ENCODE results near the gene PEX3. TPM values are rescaled to one million over a fixed set of nuclear protein-coding genes. Genes with fewer than 3 reads are reported as not detected.
A peak's percentile ranks its signal among the peaks of the same experiment; 100 is the strongest.

Gene PEX3
- total RNA-seq, 1 experiment from 2014 or later: 20.9 TPM

- no peaks in the 10 kb centered on the region for H3K36me3 ChIP-seq (ENCODE audit: low read depth)
- POLR2A ChIA-PET (ENCODE audit: unreplicated experiment): no interaction called here
- peaks cover 39% of the 10 kb centered on the region for H3K4me1 ChIP-seq (replicated peaks; ENCODE audit: insufficient read depth)
- no peaks in the 10 kb centered on the region for H3K79me2 ChIP-seq (ENCODE audit: low read depth)
- peaks cover 7% of the 10 kb centered on the region; the same call in 1 of the 2 replicates for H3K9me3 ChIP-seq (ENCODE audit: insufficient read depth, low read depth)
- H3K27me3 ChIP-seq (ENCODE audit: insufficient read depth, low read depth): no peaks in the 10 kb centered on the region
- H3F3A ChIP-seq (ENCODE audit: insufficient read depth, low read depth): peaks cover 26% of the 10 kb centered on the region
- H3K9me2 ChIP-seq (ENCODE audit: insufficient read depth): no peaks in the 10 kb centered on the region
- H3K27ac ChIP-seq: peak overlapping the region; percentile 71
- TF ChIP-seq EZH2 (IDR thresholded peaks at IDR 0.05; ENCODE audit: low read depth) (no peak), CTCF (conservative IDR thresholded peaks at IDR 0.05) (no peak)
- peak in 1 of 2 experiments; percentile 87 for DNase-seq
- CTCF ChIA-PET: no interaction called here
- H3K4me3 ChIP-seq: no peak overlapping the region
- no peak overlapping the region for H2AFZ ChIP-seq
- intact Hi-C loops (cut with micrococcal nuclease; ENCODE audit: unreplicated experiment): no loop called here
- no peaks in the 10 kb centered on the region for H4K20me1 ChIP-seq (ENCODE audit: insufficient read depth)
- no TSS peak for BruUV-seq (replicated peaks)
- H3K4me2 ChIP-seq: peak overlapping the region; percentile 53
These were observed 39.7 kb upstream of the PEX3 start for GRCh38 chr6:143410859-143411270.

- intact Hi-C loops (cut with micrococcal nuclease; ENCODE audit: unreplicated experiment): no loop called here
- no peak for DNase-seq
- no peak overlapping the region for H3K4me2 ChIP-seq
- H3K27ac ChIP-seq: no peak overlapping the region
- ChIA-PET POLR2A (ENCODE audit: unreplicated experiment) (no interaction called here), CTCF (no interaction called here)
- no peak for TF ChIP-seq EZH2 (IDR thresholded peaks at IDR 0.05; ENCODE audit: low read depth)
- no peak for TF ChIP-seq CTCF (conservative IDR thresholded peaks at IDR 0.05)
- BruUV-seq (replicated peaks): no TSS peak
- no peak overlapping the region for H3K4me3 ChIP-seq
- no peaks in the 10 kb centered on the region for H3K36me3 ChIP-seq (ENCODE audit: low read depth)
- H3K4me1 ChIP-seq (replicated peaks; ENCODE audit: insufficient read depth): peaks cover 21% of the 10 kb centered on the region
- no peaks in the 10 kb centered on the region for H3K9me3 ChIP-seq (ENCODE audit: insufficient read depth, low read depth)
- H3K9me2 ChIP-seq (ENCODE audit: insufficient read depth): no peaks in the 10 kb centered on the region
- peaks cover 17% of the 10 kb centered on the region for H3F3A ChIP-seq (ENCODE audit: insufficient read depth, low read depth)
- H3K27me3 ChIP-seq (ENCODE audit: insufficient read depth, low read depth): no peaks in the 10 kb centered on the region
- H3K79me2 ChIP-seq (ENCODE audit: low read depth): no peaks in the 10 kb centered on the region
- H2AFZ ChIP-seq: no peak overlapping the region
- H4K20me1 ChIP-seq (ENCODE audit: insufficient read depth): no peaks in the 10 kb centered on the region
These were observed 35.8 kb upstream of the PEX3 start for GRCh38 chr6:143414769-143415168.

GRCh38 chr6:143419526-143419925 lies 31.1 kb upstream of the PEX3 start:
- no peak for TF ChIP-seq EZH2 (IDR thresholded peaks at IDR 0.05; ENCODE audit: low read depth)
- TF ChIP-seq CTCF (conservative IDR thresholded peaks at IDR 0.05): no peak
- Histone ChIP-seq H3K4me2 (no peak overlapping the region), H3F3A (ENCODE audit: insufficient read depth, low read depth) (no peaks in the 10 kb centered on the region), H3K36me3 (ENCODE audit: low read depth) (no peaks in the 10 kb centered on the region), H3K9me2 (ENCODE audit: insufficient read depth) (no peaks in the 10 kb centered on the region), H2AFZ (no peak overlapping the region), H3K27me3 (ENCODE audit: insufficient read depth, low read depth) (no peaks in the 10 kb centered on the region), H3K79me2 (ENCODE audit: low read depth) (no peaks in the 10 kb centered on the region), H4K20me1 (ENCODE audit: insufficient read depth) (no peaks in the 10 kb centered on the region), H3K4me1 (replicated peaks; ENCODE audit: insufficient read depth) (no peaks in the 10 kb centered on the region), H3K9me3 (ENCODE audit: insufficient read depth, low read depth) (no peaks in the 10 kb centered on the region), H3K27ac (no peak overlapping the region), H3K4me3 (no peak overlapping the region)
- intact Hi-C loops (cut with micrococcal nuclease; ENCODE audit: unreplicated experiment): no loop called here
- no TSS peak for BruUV-seq (replicated peaks)
- POLR2A ChIA-PET (ENCODE audit: unreplicated experiment): no interaction called here
- DNase-seq: no peak
- CTCF ChIA-PET: interaction anchor here (0.6 kb wide), 1 partner anchor 83 kb away, joined by 3 read pairs; no protein-coding TSS in a partner anchor

All from PC-9 (cell line).